ENCODE results near the gene EXOC6B. TPM values are rescaled to one million over a fixed set of nuclear protein-coding genes. Genes with fewer than 3 reads are reported as not detected.

EXOC6B gene
- total and polyA plus RNA-seq, 2 of the 8 experiments (the other 6 are each of a cell fraction or from before 2014, with no cell fraction given): 13.5 to 33.0 TPM

GRCh38 chr2:72723769-72724370 is 102.0 kb downstream of the EXOC6B start (continued):
- TF ChIP-seq, protein P1, sequence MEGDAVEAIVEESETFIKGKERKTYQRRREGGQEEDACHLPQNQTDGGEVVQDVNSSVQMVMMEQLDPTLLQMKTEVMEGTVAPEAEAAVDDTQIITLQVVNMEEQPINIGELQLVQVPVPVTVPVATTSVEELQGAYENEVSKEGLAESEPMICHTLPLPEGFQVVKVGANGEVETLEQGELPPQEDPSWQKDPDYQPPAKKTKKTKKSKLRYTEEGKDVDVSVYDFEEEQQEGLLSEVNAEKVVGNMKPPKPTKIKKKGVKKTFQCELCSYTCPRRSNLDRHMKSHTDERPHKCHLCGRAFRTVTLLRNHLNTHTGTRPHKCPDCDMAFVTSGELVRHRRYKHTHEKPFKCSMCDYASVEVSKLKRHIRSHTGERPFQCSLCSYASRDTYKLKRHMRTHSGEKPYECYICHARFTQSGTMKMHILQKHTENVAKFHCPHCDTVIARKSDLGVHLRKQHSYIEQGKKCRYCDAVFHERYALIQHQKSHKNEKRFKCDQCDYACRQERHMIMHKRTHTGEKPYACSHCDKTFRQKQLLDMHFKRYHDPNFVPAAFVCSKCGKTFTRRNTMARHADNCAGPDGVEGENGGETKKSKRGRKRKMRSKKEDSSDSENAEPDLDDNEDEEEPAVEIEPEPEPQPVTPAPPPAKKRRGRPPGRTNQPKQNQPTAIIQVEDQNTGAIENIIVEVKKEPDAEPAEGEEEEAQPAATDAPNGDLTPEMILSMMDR (IDR thresholded peaks at IDR 0.05; ENCODE audit: control extremely low read depth in 1 of 3, insufficient read depth in 1 of 3, low read depth in 1 of 3, low read length in 3 of 3): no peak
- TF ChIP-seq EGR1 (IDR thresholded peaks at IDR 0.05; ENCODE audit: borderline replicate concordance, low read depth, low read length): no peak
- no peak for TF ChIP-seq NANOG (IDR thresholded peaks at IDR 0.05; ENCODE audit: insufficient read depth, low read depth, low read length, poor library complexity, severe bottlenecking)
